SU-DHL-6 (cell line): ENCODE data around the gene TGFBR3L.

Source experiments
- EZH2phosphoT487 ChIP-seq: fragments of 200-600 bp; sonication (generic), shearing (Covaris generic); conservative IDR thresholded peaks from 2 replicates; pipeline ENCODE4 v1.6.1; 2018; ENCODE audit warnings: mild to moderate bottlenecking, antibody characterized with exemption, low read length, moderate library complexity, mixed read lengths
- TF ChIP-seq, protein P1 (sequence below): fragments of 200-600 bp; sonication (generic); IDR thresholded peaks from one replicate; pipeline ENCODE4 v1.5.1; 2017; ENCODE audit warnings: antibody characterized with exemption, mild to moderate bottlenecking, low read length, moderate library complexity; ENCODE audit not compliant: insufficient read depth, poor library complexity, severe bottlenecking

DNA sequence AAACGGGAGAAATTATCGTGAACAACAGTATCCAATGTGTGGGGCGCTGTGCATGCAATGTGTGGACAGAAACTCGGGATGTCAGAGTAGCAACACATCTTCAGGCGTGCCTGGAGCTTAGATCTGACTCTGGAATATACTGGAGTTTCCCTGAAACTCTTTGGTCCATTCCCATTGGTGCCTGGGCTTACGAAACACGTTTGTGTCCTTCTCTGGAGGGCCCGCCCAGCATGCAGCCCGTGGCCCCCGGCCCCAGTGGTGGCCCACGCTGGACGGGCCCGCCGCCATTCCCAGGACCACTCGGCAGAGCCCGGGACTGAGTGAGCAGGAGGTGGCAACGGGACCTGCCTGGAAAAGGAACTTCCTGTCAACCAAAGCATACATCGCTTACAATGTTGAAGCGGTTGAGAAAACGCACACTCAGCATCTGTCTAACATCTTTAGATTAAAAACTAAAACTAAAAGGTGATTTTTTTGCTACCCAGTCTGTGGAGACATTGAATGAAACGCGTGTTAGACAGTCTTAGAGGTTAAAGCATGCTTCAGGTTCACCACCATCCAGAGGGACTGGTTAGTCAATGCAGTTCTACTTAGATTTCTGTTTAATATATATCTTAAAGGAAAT, 48.1 kb downstream of the TGFBR3L start:
- TF ChIP-seq, protein P1, sequence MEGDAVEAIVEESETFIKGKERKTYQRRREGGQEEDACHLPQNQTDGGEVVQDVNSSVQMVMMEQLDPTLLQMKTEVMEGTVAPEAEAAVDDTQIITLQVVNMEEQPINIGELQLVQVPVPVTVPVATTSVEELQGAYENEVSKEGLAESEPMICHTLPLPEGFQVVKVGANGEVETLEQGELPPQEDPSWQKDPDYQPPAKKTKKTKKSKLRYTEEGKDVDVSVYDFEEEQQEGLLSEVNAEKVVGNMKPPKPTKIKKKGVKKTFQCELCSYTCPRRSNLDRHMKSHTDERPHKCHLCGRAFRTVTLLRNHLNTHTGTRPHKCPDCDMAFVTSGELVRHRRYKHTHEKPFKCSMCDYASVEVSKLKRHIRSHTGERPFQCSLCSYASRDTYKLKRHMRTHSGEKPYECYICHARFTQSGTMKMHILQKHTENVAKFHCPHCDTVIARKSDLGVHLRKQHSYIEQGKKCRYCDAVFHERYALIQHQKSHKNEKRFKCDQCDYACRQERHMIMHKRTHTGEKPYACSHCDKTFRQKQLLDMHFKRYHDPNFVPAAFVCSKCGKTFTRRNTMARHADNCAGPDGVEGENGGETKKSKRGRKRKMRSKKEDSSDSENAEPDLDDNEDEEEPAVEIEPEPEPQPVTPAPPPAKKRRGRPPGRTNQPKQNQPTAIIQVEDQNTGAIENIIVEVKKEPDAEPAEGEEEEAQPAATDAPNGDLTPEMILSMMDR: no peak
- no peak for TF ChIP-seq EZH2phosphoT487
